COLO829 (cell line): ENCODE measurements around the gene RIMKLA.

Experiments
- DNase-seq: peaks from one replicate; pipeline ENCODE4 v3.0.0; 2012; ENCODE audit warnings: low spot score

Gene RIMKLA

DNA sequence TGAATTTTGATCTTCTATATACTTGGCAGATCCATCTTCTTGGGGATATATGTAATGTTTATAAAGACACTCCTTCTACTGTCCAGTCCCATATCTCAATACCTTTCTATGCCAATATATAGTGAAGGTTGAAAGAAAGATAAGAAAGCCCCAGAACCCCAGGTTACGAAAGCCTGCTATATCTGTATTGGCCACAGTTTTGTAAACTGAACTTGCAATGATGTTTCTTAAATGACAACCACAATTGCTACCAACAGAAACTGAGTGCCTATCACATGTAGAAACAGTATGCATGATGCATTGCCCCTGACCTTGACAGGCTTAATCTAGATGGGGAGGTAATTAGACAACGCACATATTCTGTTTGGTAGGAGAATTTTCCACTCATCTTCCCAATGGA is 7.8 kb upstream of the RIMKLA start:
- no peak for DNase-seq

GRCh38 chr1:42379794-42380585 is 602 bp upstream of the RIMKLA start:
- peak; percentile 4 for DNase-seq

DNA sequence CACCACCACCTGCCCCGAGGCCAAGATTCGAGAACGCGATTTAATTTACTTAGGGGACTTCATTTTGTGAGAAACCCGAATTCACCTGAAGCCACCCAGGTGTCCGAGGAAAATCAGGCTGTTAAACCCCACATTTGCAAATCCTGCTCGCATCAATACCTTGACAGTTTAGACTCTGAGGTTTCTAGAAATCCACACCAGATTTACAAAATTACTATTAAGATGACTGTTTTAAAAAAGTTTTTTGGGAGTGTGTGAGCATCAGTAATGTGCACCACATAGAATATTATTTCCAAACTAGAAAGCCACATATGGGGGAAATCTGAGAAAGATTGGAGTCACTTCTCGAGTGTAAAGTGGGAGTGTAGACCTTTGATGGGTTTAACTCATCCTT is 685 bp downstream of the RIMKLA start:
- DNase-seq: no peak

GRCh38 chr1:42385283-42385682 is 4.7 kb downstream of the RIMKLA start:
- no peak for DNase-seq

DNA sequence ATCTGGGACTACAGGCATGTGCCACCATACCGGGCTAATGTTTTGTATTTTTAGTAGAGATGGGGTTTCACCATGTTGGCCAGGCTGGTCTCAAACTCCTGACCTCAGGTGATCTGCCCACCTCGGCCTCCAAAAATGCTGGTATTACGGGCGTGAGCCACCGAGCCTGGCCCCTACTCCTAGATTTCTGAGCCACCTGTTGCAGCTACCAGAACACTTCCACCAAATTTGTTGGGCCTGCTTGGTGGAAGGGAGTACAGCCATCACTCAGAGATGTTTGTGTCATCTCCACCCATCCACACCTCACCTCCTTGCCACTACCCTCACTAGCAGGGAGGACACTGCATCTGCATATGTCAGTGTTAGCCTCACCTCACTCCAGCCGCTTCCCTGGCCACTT is 5.5 kb downstream of the RIMKLA start:
- DNase-seq: no peak

DNA sequence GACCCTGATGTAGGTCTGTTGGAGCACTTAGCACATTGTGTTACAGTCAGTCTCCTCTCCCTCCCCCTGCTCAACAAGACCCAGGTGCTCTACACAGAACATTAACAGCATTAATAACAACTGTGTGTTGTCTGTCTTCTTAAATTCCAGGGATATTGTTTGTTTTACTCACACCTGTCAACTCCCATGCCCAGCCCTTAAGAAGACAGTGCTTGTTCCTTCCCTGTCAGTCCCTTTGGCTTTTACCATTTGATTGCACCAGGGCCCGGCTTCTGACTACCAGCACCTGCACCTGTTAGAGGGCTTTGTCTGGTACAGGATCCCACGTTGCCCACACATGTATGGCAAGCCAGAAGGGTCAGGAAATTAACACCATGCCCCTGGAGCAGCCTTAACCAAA is 11.7 kb downstream of the RIMKLA start:
- DNase-seq: no peak

DNA sequence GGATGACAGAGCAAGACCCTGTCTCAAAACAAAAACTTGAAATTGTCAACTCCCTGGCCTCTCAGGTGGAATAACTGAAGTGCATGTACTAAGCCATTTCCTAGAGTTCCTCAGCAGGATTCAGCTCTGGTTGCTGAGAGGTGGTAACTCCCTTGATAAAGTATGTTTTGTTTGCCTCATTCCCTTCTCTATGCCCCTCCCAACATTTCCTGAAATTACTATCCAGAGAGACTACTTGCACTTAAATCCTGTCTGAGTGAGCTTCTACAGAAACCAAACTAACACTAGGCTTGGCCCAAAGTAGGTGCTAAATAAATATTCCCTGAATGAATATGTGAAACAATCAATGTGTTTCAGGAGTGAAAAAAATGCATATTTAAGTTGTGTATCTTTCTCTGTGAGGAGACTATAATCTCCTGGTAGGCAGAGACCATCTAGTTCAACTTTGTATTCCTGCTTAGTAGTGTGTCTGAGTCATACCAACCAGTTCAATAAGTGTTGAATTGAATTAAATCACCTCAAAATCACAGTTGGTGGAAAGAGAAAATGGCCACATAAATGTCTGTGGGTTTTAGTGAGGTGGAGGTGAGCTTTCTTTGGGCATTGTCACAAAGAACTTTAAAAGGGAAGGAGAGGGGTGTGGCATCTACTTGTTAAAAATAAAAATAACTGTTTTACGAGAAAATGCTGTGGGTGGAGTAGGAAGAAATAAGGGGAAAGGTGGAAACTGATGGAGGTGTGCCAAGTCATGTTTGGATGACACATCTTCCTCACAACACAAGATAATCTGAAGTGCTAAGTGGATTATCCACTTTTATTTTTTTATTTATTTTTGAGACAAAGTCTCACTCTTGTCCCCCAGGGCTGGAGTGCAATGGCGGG is 12.6 kb downstream of the RIMKLA start:
- DNase-seq: no peak

DNA sequence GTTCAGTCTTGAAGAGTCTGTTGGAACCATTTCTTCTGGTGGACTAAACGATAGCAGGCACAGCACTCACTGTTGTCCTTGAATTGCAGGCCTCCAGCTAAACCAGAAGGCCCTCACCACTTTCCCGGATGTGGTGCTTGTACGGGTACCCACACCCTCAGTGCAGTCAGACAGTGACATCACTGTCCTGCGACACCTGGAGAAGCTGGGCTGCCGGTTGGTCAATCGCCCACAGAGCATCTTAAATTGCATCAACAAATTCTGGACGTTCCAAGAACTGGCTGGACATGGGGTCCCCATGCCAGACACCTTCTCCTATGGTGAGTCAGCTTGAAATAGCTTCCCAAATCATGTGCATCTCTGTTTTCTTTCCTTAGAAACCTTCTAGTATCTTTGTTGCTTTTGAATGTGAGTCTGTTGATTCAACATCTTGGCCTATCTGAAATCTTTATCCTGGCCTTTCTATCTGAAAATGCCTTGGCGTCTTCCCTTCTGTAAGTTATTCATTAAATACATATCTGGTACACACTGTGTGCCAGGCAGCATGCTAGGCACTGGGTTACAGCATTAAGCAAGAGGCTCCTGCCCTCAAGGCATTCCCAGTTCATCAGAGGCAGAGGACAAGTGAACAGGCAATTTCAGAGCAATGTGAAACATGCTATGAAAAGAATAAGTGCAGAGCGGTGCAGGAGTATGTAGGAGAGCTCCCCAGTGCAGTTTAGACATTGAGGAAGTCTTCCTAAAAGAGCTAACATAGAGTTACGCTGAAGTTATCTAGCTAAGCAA is 18.9 kb downstream of the RIMKLA start:
- no peak for DNase-seq

DNA sequence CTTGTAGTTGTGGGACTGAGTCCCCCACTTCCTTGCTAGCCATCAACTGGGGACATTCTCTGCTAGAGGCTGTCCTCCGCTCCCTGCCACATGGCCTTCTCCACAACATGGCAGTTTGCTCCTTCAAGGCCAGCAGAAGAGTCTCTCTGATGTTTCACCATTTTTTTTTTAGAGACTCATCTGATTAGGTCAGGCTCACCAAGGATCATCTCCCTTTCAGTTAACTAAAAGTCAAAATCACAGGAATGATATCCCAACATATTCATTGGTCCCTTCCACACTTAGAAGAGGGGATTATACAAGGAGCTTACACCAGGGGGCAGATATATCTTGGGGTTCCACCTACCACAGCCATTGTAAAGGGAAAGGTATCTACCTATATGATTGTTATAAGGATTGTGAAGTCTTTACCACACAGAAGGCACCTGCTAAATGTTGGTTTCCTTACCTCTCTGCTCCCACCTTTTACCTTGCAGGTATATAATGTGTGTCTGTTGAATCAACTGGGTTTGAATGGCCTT is 23.3 kb downstream of the RIMKLA start:
- no peak for DNase-seq

DNA sequence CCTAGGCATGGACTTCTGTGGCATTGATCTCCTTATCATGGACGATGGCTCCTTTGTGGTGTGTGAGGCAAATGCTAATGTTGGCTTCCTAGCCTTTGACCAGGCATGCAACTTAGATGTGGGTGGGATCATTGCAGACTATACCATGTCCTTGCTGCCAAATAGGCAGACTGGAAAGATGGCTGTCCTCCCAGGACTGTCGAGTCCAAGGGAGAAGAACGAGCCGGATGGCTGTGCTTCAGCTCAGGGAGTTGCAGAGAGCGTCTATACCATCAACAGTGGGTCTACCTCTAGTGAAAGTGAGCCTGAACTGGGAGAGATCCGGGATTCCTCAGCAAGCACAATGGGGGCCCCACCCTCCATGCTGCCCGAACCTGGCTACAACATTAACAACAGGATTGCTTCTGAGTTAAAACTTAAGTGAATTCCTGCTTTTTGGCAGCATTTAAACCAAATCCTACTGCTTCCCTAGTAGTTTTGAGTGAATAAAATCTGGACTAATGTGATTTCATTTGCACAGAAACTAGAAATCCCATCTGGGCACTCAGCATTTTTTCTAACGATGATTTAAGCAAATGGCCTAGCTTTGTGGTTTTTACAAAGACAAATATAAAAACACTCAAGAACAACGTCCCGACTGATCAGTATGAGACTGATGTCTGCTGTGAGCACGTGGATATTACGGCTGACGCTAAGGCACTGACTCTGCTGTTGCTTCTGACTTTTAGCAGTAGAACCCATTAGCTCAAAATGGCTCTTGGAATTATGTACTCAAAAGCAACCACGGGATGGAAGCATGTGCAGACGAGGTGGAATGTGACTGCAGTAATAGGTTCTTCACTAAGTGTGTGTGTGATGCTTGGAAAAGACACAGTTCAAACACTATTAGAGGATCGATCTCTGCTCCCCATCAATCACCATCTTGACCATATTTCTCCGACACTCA is 34.2 kb downstream of the RIMKLA start:
- no peak for DNase-seq

GRCh38 chr1:42417166-42417565 is 36.6 kb downstream of the RIMKLA start:
- no peak for DNase-seq

DNA sequence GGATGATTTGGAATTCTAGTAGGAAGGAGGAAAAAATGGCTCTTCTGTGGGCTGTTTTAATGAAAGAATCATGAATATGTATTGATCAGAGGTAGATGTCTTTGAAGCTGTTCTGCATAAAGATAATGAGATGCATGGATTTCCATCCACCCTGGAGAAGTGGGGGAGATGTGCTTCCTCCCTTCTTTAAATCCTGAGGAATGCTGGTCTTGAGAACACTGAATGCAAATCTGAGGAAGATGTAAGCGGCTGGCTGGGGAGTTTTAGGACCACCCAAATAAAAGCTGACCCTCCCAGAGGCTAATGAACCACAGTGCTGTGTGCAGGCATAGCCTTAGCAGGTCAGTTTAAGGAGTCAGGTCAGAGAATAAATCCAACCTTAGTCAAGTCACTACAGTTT is 37.9 kb downstream of the RIMKLA start:
- DNase-seq: no peak

DNA sequence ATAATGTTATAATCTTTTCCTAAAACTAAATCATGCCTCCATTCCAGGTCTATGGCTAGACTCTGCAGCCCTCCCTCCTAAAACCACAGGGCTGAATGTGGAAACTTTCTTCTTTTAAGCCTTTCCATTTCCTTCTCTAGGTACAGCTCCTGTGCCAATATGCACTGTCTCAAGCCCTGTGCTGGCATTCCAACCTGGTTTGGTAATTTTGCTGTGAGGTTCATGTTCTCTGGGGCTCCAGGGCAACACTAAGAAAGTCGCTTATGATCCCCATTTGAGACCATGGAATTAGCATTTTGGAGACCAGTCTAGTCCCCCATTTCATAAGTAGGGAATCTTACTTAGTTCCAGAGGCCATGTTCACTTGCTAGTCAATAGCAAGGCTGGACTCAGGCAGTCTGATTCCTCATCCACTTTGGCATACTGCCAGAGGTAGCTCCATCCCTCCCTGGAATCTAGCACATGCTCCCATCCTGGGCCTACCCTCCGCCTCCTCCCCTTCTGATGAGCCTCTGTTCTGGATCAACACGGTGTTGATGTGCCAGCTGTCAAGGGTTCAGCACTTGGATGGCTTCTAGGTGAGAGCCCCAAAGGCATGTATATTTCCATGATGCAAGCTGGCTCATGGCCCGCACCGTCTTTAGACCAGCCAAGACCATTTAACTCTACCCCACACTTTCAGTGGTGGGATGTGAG is 38.7 kb downstream of the RIMKLA start:
- no peak for DNase-seq

- DNase-seq: no peak
Observed at GRCh38 chr1:42420121-42420520, 39.5 kb downstream of the RIMKLA start.

DNA sequence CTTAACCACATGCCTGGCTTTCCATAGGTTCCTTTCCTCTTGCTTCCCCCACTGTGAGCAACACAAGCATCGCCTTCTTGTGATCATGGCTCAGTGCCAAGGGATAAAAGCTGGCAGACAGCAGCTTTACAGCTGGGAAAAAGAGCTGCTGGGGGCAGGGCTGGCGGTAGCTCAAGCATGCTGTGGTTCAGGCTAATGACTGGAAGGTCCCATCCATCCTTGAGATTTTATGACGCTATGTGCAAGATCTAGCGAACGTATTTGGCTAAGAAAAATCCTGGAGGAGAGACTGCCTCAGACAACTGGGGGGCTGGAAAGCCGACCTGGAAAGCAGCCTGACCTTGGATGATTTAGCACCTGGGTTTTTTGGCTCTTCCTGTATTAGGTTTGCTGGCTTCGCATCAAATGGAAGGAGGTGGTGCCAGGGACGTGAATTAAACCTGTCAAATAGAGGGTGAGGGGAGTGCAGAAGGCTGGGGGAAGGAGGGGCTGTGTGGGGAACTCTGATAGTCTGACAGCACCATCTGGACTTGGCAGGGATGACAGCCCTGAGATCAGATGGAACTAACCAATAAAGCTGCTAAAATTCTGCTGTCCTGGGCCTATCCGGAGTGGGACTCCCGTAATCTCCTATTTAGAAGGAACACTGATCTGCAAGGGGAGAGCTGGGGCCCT is 40.5 kb downstream of the RIMKLA start:
- peak; percentile 67 for DNase-seq

DNA sequence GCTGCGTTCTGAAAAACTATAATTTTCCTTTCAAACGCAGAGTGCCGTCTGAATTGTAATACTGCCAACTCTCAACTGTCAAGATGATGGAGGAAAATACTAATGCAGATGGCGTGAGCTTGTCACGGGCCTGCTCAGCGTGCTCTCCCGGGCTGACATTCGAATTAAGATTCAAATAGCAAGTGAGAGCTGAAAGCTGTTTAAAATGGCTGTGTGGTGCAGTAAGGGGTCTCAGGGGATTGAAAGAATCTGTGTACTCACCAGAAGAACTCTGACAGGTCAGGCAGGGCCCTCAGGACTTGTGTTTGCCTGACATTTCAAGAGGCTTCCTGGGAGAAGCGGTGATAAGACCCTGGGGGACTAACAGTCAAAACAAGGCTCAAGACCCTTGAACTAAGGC is 42.1 kb downstream of the RIMKLA start:
- no peak for DNase-seq

- DNase-seq: no peak
Observed at GRCh38 chr1:42423681-42424080, 43.1 kb downstream of the RIMKLA start.

DNA sequence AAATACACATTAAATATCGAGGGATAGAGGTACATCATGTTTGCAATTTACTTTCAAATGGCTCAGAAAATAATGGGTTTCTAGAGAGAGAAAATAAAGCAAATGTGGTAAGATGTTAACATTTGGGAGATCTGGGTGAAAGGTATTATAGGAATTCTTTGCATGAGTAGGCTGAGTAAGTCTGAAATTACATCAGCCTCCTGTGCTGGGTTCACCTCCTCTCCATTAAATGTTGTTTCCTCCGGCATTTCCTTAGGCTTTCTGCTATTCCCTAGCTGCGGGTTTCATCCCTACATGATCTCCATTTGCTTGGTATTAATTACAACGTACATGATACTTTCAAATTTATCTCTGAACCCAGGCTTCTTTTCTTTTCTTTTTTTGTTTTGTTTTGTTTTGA is 43.6 kb downstream of the RIMKLA start:
- DNase-seq: no peak

- DNase-seq: no peak
Observed at GRCh38 chr1:42427240-42427639, 46.6 kb downstream of the RIMKLA start.

DNA sequence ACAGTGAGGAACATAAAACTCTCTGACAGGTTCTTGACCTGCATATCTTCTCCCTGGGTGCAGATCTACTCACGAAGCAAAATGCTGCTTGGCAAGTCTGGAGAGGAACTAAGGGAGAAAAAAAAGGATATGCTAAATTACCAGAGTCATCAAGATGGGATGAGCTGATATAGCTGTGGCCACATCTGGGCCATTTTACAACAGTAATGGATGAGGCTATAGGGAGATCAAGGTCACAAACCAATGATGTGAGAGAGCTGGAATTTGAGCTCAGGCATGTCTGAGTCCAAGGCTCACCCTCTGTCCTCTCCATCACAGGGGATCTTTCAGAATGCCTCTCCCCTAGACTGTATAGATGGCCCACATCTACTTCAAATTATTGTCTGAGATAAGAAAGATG is 49.0 kb downstream of the RIMKLA start:
- no peak for DNase-seq
